ENCODE results near the gene SGCD. TPM values are rescaled to one million over a fixed set of nuclear protein-coding genes. Genes with fewer than 3 reads are reported as not detected.
A peak's percentile ranks its signal among the peaks of the same experiment; 100 is the strongest.

The SGCD gene
- total and polyA plus RNA-seq, 12 donors: 1.0 to 30.4 (median 9.4) TPM

DNA sequence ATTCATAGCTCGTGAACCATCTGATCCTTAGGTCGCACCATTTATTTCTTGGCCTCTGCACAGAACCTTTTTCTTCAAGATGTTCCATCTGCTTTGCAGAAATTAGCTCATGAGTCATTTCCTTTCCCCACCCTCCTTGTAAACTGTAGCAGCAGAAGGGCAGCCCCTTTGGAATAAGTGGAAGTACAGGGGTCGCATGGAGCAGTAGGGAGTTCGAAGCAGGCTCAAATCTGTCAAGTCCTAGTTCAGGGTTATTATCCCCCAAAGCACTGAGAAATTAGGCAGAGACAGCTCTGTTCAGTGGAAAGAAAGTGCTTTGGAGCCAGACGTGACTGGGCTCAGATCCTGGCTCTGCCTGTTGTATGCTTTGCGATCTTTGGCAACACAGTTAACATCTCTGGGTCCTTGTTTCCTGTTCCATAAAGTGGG is 84.2 kb downstream of the SGCD start:
- Histone ChIP-seq H3K9me3 (replicated peaks in 1 of 3) (peaks cover 0 to 5% (median 0%) of the 10 kb centered on the region in 3 donors), H3K27ac (peak overlapping the region in 1 of 5 donors; percentile 29), H3K4me3 (no peak overlapping the region), H3K36me3 (replicated peaks in 1 of 2) (no peaks in the 10 kb centered on the region), H3K4me1 (replicated peaks in 1 of 2) (no peaks in the 10 kb centered on the region), H3K27me3 (no peaks in the 10 kb centered on the region)
- no peak for TF ChIP-seq POLR2A (IDR thresholded peaks at IDR 0.05)
- TF ChIP-seq CTCF (IDR thresholded peaks at IDR 0.05): no peak
- intact Hi-C loops (cut with DNase I): no loop called here
- WGBS, 4 donors: 52 to 58% (median 55%) methylated on average over 6 of the region's 6 CpGs
- DNase-seq: peak in 1 of 7 donors; percentile 18

- no peak overlapping the region for H3K4me3 ChIP-seq
- H3K27ac ChIP-seq: no peak overlapping the region
- no peaks in the 10 kb centered on the region for H3K27me3 ChIP-seq
- intact Hi-C loops (cut with DNase I): no loop called here
- DNase-seq: no peak
- 87 to 94% (median 88%) methylated on average over 2 of the region's 2 CpGs for WGBS, 4 donors
- no peaks in the 10 kb centered on the region for H3K4me1 ChIP-seq (replicated peaks in 1 of 2)
- no peaks in the 10 kb centered on the region for H3K36me3 ChIP-seq (replicated peaks in 1 of 2)
- no peak for TF ChIP-seq CTCF (IDR thresholded peaks at IDR 0.05)
- no peak for TF ChIP-seq POLR2A (IDR thresholded peaks at IDR 0.05)
- peaks cover 0 to 5% (median 0%) of the 10 kb centered on the region in 3 donors for H3K9me3 ChIP-seq (replicated peaks in 1 of 3)
Measured at GRCh38 chr5:156411957-156412356, 85.0 kb downstream of the SGCD start.

- H3K27me3 ChIP-seq: no peaks in the 10 kb centered on the region
- intact Hi-C loops (cut with DNase I): no loop called here
- H3K27ac ChIP-seq: no peak overlapping the region
- no peaks in the 10 kb centered on the region for H3K36me3 ChIP-seq (replicated peaks in 1 of 2)
- TF ChIP-seq CTCF (IDR thresholded peaks at IDR 0.05) (no peak), POLR2A (IDR thresholded peaks at IDR 0.05) (no peak)
- H3K4me3 ChIP-seq: no peak overlapping the region
- DNase-seq: no peak
- 40 to 71% (median 60%) methylated on average over 2 of the region's 2 CpGs for WGBS, 4 donors
- peaks cover 0 to 5% (median 0%) of the 10 kb centered on the region in 3 donors for H3K9me3 ChIP-seq (replicated peaks in 1 of 3)
- H3K4me1 ChIP-seq (replicated peaks in 1 of 2): no peaks in the 10 kb centered on the region
Measured at GRCh38 chr5:156414391-156414790, 87.4 kb downstream of the SGCD start.

- Histone ChIP-seq H3K27ac (no peak overlapping the region), H3K27me3 (no peaks in the 10 kb centered on the region), H3K4me3 (no peak overlapping the region), H3K36me3 (replicated peaks in 1 of 2) (no peaks in the 10 kb centered on the region), H3K4me1 (replicated peaks in 1 of 2) (no peaks in the 10 kb centered on the region), H3K9me3 (replicated peaks in 1 of 3) (no peaks in the 10 kb centered on the region)
- DNase-seq: no peak
- intact Hi-C loops (cut with DNase I): no loop called here
- TF ChIP-seq CTCF (IDR thresholded peaks at IDR 0.05) (no peak), POLR2A (IDR thresholded peaks at IDR 0.05) (no peak)
- 87 to 98% (median 89%) methylated on average over 1 of the region's 1 CpG for WGBS, 4 donors
Measured at GRCh38 chr5:156419661-156420060, 92.7 kb downstream of the SGCD start.
